MCF 10A (cell line): ENCODE data around the gene OSCP1. TPM values are rescaled to one million over a fixed set of nuclear protein-coding genes. Genes with fewer than 3 reads are reported as not detected.

Experiments
- BruUV-seq: library from RNA; stranded (reverse); fragments of 400-500 nt; replicated peaks from 2 replicates; lab custom pipeline; 2021; lab: Mats Ljungman, UMichigan
- CTCF ChIA-PET: fragments of 300-600 bp; sonication (Branson Sonifier 250); formaldehyde crosslinking; extraction: SDS; loops from one replicate; lab custom pipeline; 2021; ENCODE audit warnings: antibody characterized with exemption, inconsistent platforms; lab: Yijun Ruan, JAX
- POLR2A ChIA-PET: fragments of 300-600, 350-650 bp; sonication (Branson Sonifier 250); formaldehyde crosslinking; extraction: SDS; loops from one replicate; lab custom pipeline; 2020; ENCODE audit warnings: antibody characterized with exemption, inconsistent platforms; lab: Yijun Ruan, JAX
- DNase-seq: peaks from one replicate; pipeline ENCODE4 v3.0.0-alpha.2; 2018; ENCODE audit not compliant: unreplicated experiment
- H3K27ac Mint-ChIP-seq: one replicate; pipeline ENCODE4 v1.8.0; 2022; ENCODE audit warnings: mild to moderate bottlenecking, low read depth, mixed read lengths; ENCODE audit not compliant: unreplicated experiment
- H3K27me3 Mint-ChIP-seq: one replicate; pipeline ENCODE4 v1.8.0; 2022; ENCODE audit warnings: mixed read lengths; ENCODE audit not compliant: insufficient read depth, unreplicated experiment
- H3K36me3 Mint-ChIP-seq: one replicate; pipeline ENCODE4 v1.8.0; 2022; ENCODE audit warnings: mild to moderate bottlenecking, moderate library complexity, mixed read lengths; ENCODE audit not compliant: insufficient read depth, unreplicated experiment
- H3K4me1 Mint-ChIP-seq: one replicate; pipeline ENCODE4 v1.8.0; 2022; ENCODE audit warnings: mixed read lengths; ENCODE audit not compliant: insufficient read depth, unreplicated experiment
- H3K4me3 Mint-ChIP-seq: one replicate; pipeline ENCODE4 v1.8.0; 2022; ENCODE audit warnings: mild to moderate bottlenecking, moderate library complexity, mixed read lengths; ENCODE audit not compliant: unreplicated experiment
- H3K9me3 Mint-ChIP-seq: one replicate; pipeline ENCODE4 v1.8.0; 2022; ENCODE audit warnings: mixed read lengths; ENCODE audit not compliant: unreplicated experiment
- intact Hi-C: fragments of 100-400 bp; cut with micrococcal nuclease; formaldehyde crosslinking; loops from 2 replicates; pipeline ENCODE4 v1.14.1; 2022
- total RNA-seq: library from RNA; stranded (reverse); gene quantifications from 2 replicates; pipeline ENCODE4 v1.2.3, GENCODE V29; 2022
- TF ChIP-seq, protein P1 (sequence below): fragments of 200-600 bp; IDR thresholded peaks from one replicate; pipeline ENCODE4 v1.8.0; 2022; ENCODE audit warnings: antibody characterized with exemption, mild to moderate bottlenecking; ENCODE audit not compliant: unreplicated experiment

The OSCP1 gene
- total RNA-seq, 1 experiment from 2014 or later, result 7.6 TPM

DNA sequence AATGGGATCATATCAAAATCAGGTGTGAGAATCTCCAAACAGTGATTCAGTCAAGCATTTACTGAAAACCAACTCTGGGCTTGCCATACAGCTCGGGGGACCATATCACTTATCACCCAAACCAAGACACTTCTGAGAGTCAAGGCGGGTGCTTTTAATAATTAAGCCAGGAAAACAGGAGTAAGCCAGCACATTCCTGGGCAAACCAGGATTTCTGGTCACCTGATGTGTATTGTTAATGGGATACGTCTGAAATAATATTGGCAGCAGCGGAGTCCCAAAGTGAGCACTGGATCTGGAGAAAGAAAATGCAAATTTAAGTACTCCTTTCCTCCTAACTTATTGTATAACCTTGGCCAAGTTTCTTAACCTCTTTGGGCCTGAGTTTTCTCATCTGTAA lies 17.6 kb downstream of the OSCP1 start:
- Mint-ChIP-seq H3K27me3 (no peaks in the 10 kb centered on the region), H3K36me3 (peaks cover 20% of the 10 kb centered on the region), H3K9me3 (no peaks in the 10 kb centered on the region), H3K4me3 (no peak overlapping the region), H3K4me1 (no peaks in the 10 kb centered on the region), H3K27ac (no peak overlapping the region)
- intact Hi-C loops, result no loop called here
- ChIA-PET POLR2A (no interaction called here), CTCF (no interaction called here)
- TF ChIP-seq, protein P1, sequence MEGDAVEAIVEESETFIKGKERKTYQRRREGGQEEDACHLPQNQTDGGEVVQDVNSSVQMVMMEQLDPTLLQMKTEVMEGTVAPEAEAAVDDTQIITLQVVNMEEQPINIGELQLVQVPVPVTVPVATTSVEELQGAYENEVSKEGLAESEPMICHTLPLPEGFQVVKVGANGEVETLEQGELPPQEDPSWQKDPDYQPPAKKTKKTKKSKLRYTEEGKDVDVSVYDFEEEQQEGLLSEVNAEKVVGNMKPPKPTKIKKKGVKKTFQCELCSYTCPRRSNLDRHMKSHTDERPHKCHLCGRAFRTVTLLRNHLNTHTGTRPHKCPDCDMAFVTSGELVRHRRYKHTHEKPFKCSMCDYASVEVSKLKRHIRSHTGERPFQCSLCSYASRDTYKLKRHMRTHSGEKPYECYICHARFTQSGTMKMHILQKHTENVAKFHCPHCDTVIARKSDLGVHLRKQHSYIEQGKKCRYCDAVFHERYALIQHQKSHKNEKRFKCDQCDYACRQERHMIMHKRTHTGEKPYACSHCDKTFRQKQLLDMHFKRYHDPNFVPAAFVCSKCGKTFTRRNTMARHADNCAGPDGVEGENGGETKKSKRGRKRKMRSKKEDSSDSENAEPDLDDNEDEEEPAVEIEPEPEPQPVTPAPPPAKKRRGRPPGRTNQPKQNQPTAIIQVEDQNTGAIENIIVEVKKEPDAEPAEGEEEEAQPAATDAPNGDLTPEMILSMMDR, result no peak
- no peak for DNase-seq
- no TSS peak for BruUV-seq

DNA sequence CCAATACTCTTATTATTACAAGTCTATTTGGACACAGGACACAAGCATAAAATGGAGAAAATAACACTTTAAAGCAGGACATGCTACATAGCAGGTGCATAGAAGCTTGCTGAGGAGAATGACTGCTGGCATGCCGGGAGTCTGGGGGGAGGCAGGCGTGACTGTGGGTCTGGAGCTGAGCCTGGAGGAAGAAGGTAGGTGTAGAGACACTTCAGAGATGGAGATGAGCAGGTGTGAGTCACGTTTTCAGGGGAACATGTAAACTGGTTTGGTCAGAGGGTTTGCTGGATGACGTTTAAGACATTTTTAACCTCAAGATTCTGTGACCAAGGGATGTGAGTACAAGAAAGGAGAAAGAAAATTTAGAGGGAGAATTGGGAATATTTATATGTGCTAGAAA lies 24.5 kb downstream of the OSCP1 start:
- no TSS peak for BruUV-seq
- CTCF ChIA-PET, result interaction anchor here (2.2 kb wide), 1 partner anchor 83 kb away, joined by 10 read pairs; no protein-coding TSS in a partner anchor
- intact Hi-C loops, result no loop called here
- no peak for DNase-seq
- Mint-ChIP-seq H3K27ac (no peak overlapping the region), H3K4me3 (no peak overlapping the region), H3K27me3 (no peaks in the 10 kb centered on the region), H3K36me3 (peaks cover 7% of the 10 kb centered on the region), H3K4me1 (peaks cover 15% of the 10 kb centered on the region), H3K9me3 (no peaks in the 10 kb centered on the region)
- POLR2A ChIA-PET, result interaction anchor here (1.6 kb wide), 1 partner anchor 25 kb away, joined by 3 read pairs; no protein-coding TSS in a partner anchor
- TF ChIP-seq, protein P1, result no peak

DNA sequence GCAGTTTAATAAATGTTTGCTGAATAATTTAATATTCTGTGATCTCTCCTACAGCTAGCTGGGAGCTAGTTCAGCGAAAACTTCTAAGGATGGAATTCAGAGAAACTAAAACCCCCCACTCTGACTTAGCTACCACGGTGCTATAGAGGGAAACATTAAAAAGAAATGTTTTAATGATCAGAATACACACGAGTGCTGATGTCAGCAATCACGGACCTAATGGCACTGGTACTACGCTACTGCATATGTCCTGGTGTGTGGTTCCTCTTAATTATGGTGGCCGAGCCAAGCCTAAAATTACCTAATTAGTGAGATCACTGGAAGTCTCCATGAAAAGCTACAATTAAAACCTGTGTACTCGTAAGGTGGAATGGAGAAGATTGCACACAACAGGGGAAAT lies 28.6 kb downstream of the OSCP1 start:
- no peak overlapping the region for H3K4me3 Mint-ChIP-seq
- TF ChIP-seq, protein P1, result no peak
- H3K27me3 Mint-ChIP-seq, result no peaks in the 10 kb centered on the region
- DNase-seq, result no peak
- H3K4me1 Mint-ChIP-seq, result peaks cover 19% of the 10 kb centered on the region
- H3K36me3 Mint-ChIP-seq, result peaks cover 7% of the 10 kb centered on the region
- ChIA-PET POLR2A (interaction anchor here (1.0 to 1.6 kb wide), 5 partner anchors 28 to 122 kb away, joined by 3 to 5 read pairs (median 4); partner anchors contain the start of genes OSCP1 and SH3D21), CTCF (interaction anchor here (0.6 to 2.4 kb wide), 19 partner anchors 10 to 233 kb away, joined by 3 to 18 read pairs (median 3); partner anchors contain the start of genes LSM10 and STK40)
- H3K27ac Mint-ChIP-seq, result peak overlapping the region; percentile 76
- BruUV-seq, result no TSS peak
- no peaks in the 10 kb centered on the region for H3K9me3 Mint-ChIP-seq
- intact Hi-C loops, result loop anchor here (1.0 to 2.0 kb wide), 5 partner anchors 53 to 233 kb away; partner anchors contain the start of gene SH3D21

DNA sequence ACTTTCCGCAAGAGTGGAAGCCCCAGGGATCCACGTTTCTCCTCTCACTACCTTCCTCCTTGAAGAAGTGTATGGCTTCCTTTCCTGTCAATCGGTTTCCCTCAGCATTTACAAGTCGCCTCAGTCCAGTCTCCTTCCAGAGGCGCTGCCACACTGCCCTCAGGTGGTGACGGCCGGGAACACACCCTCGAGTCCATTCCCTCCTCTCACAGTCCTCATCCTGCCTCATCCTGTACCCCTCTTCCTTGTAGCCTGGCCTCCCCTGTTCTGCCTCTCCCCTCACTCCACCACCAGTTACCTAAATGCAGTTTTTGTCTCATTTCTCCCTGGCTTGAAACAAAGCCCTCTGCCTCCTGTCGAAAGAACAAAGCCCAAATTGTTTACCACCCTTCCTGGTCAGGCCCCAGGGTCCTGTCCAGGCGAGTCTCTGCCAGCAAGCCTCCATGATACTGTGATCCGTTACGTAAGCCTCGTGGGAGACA lies 29.4 kb downstream of the OSCP1 start:
- BruUV-seq, result no TSS peak
- TF ChIP-seq, protein P1, result peak; percentile 96
- Mint-ChIP-seq H3K27me3 (no peaks in the 10 kb centered on the region), H3K4me1 (peaks cover 12% of the 10 kb centered on the region), H3K27ac (peak overlapping the region; percentile 76), H3K9me3 (no peaks in the 10 kb centered on the region), H3K36me3 (peaks cover 7% of the 10 kb centered on the region), H3K4me3 (no peak overlapping the region)
- peak; percentile 83 for DNase-seq
- ChIA-PET CTCF (interaction anchor here (0.6 to 2.3 kb wide), 16 partner anchors 8 to 271 kb away, joined by 3 to 36 read pairs (median 4); partner anchors contain the start of genes LSM10 and TRAPPC3), POLR2A (interaction anchor here (1.0 to 2.1 kb wide), 5 partner anchors 23 to 34 kb away, joined by 3 to 7 read pairs (median 4); partner anchors contain the start of genes LSM10 and OSCP1)
- intact Hi-C loops, result loop anchor here (1.0 to 2.0 kb wide), 8 partner anchors 35 to 322 kb away; partner anchors contain the start of genes SH3D21 and TRAPPC3
